Keratinocyte (primary cell): Measurements from ENCODE around the gene NPAS3. TPM values are rescaled to one million over a fixed set of nuclear protein-coding genes. Genes with fewer than 3 reads are reported as not detected.

Experiments used
- DNase-seq: peaks from one replicate; pipeline ENCODE4 v3.0.0-alpha.2; 2011; ENCODE audit warnings: low read depth, missing footprints, low spot score
- FAIRE-seq: peaks from 2 replicates; lab custom pipeline; 2011; peaks lifted over from hg19 to GRCh38; lab: Jason Lieb, UNC
- H2AFZ ChIP-seq: 2 replicates; pipeline ENCODE4 v1.6.0; 2012; ENCODE audit warnings: low read length, control low read depth, inconsistent platforms; ENCODE audit not compliant: control insufficient read depth
- H3K27ac ChIP-seq: 2 replicates; pipeline ENCODE4 v1.5.1; 2011; ENCODE audit warnings: low read length; ENCODE audit not compliant: control insufficient read depth, insufficient read depth
- H3K27me3 ChIP-seq: 3 replicates; pipeline ENCODE4 v1.6.0; 2011; ENCODE audit warnings: low read length; ENCODE audit not compliant: control insufficient read depth, insufficient read depth; ENCODE audit errors: extremely low read depth
- H3K36me3 ChIP-seq, 2 experiments: 2 replicates in 1 of 2; 3 replicates in 1 of 2; pipeline ENCODE4 v1.5.1; 2011; ENCODE audit warnings: low read length in 2 of 2, mild to moderate bottlenecking in 1 of 2; ENCODE audit not compliant: control insufficient read depth in 2 of 2, insufficient read depth in 2 of 2; ENCODE audit errors: extremely low read depth in 1 of 2
- H3K4me1 ChIP-seq: 3 replicates; pipeline ENCODE4 v1.5.1; 2011; ENCODE audit warnings: low read length; ENCODE audit not compliant: control insufficient read depth, insufficient read depth; ENCODE audit errors: extremely low read depth
- H3K4me2 ChIP-seq: 3 replicates; pipeline ENCODE4 v1.6.0; 2011; ENCODE audit warnings: low read depth, low read length; ENCODE audit not compliant: control insufficient read depth, insufficient read depth; ENCODE audit errors: extremely low read depth
- H3K4me3 ChIP-seq, 3 experiments: fragments of 200-600 bp in 1 of 3; sonication (generic) in 1 of 3; 2 replicates in 2 of 3; 3 replicates in 1 of 3; pipeline ENCODE4 v1.5.1; 2011 to 2016; ENCODE audit warnings: low read length in 3 of 3, mild to moderate bottlenecking in 3 of 3, control low read depth in 2 of 3, inconsistent platforms in 1 of 3, low read depth in 1 of 3, mixed read lengths in 1 of 3, mixed run types in 1 of 3, moderate library complexity in 1 of 3; ENCODE audit not compliant: control insufficient read depth in 2 of 3, insufficient read depth in 2 of 3; ENCODE audit errors: extremely low read depth in 1 of 3
- H3K79me2 ChIP-seq: 2 replicates; pipeline ENCODE4 v1.6.0; 2012; ENCODE audit warnings: low read length; ENCODE audit not compliant: control insufficient read depth, insufficient read depth
- H3K9ac ChIP-seq: 3 replicates; pipeline ENCODE4 v1.6.0; 2011; ENCODE audit warnings: low read length; ENCODE audit not compliant: control insufficient read depth, insufficient read depth; ENCODE audit errors: extremely low read depth
- H3K9me1 ChIP-seq: 3 replicates; pipeline ENCODE4 v1.6.0; 2011; ENCODE audit warnings: low read length; ENCODE audit not compliant: control insufficient read depth, insufficient read depth; ENCODE audit errors: extremely low read depth
- H3K9me3 ChIP-seq: 2 replicates; pipeline ENCODE4 v1.5.1; 2012; ENCODE audit warnings: low read depth, low read length; ENCODE audit not compliant: control insufficient read depth
- H4K20me1 ChIP-seq: 3 replicates; pipeline ENCODE4 v1.6.0; 2011; ENCODE audit warnings: low read length; ENCODE audit not compliant: control insufficient read depth, insufficient read depth; ENCODE audit errors: extremely low read depth
- EZH2 ChIP-seq: IDR thresholded peaks from one replicate; pipeline ENCODE4 v1.6.1; 2012; ENCODE audit warnings: inconsistent platforms, mild to moderate bottlenecking, low read length, moderate library complexity
- dilution Hi-C: fragments of 300-500 bp; cut with MboI; formaldehyde crosslinking; loops from one replicate; pipeline ENCODE4 v1.7.0; 2020; ENCODE audit warnings: low sequenced_read_pairs; ENCODE audit not compliant: extremely low pct_ligation_motif_present
- polyA plus RNA-seq, 5 experiments: library from polyadenylated mRNA; depleted of rRNA in 3 of 5; stranded (reverse) in 3 of 5; stranded (forward) in 1 of 5; unstranded in 1 of 5; fragments of >200 nt; gene quantifications; 1 replicate in 1 of 5; 2 replicates in 3 of 5; 3 replicates in 1 of 5; pipeline versions ENCODE4 v1.2.1 to v1.2.3, GENCODE V29; 2011 to 2012; ENCODE audit warnings: missing spikeins in 2 of 5, low read depth in 1 of 5, low replicate concordance in 1 of 5
- TF ChIP-seq, protein P1 (sequence below), 3 experiments: IDR thresholded peaks in 1 of 3; conservative IDR thresholded peaks in 1 of 3; optimal IDR thresholded peaks in 1 of 3; 2 replicates in 2 of 3; 3 replicates in 1 of 3; pipeline versions ENCODE3 to v1.5.1; 2011; ENCODE audit warnings: low read length in 3 of 3, mild to moderate bottlenecking in 3 of 3, moderate library complexity in 2 of 3, control low read depth in 1 of 3, inconsistent platforms in 1 of 3; ENCODE audit not compliant: insufficient read depth in 2 of 3; ENCODE audit errors: extremely low read depth in 1 of 3

The NPAS3 gene
- polyA plus RNA-seq, 1 donor (not counting 4 experiments of a cell fraction or from before 2014, with no cell fraction given), result 0.07 TPM

DNA sequence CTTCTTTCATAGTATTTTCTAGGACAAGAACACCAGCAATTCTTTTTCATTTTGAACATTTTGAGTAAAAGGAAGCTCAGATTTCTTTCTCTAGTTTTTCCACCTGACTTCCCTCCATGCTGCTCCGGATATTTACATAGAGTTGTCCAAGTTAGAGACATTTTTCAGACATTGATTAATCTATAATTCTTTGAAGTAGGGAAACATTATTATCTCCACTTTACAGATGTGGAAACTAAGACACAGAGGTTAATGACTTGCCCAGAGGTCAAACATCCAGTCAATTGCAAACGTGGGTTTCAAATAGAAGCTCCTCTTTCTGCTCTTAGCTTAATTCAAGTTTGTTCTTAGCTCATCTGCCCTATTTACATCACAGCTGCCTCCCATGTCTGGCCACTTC, 873.9 kb downstream of the NPAS3 start:
- Histone ChIP-seq H3K4me3 (no peak overlapping the region), H4K20me1 (no peaks in the 10 kb centered on the region), H3K79me2 (no peaks in the 10 kb centered on the region), H3K9ac (no peak overlapping the region), H3K36me3 (no peaks in the 10 kb centered on the region), H3K4me2 (no peak overlapping the region), H3K27me3 (no peaks in the 10 kb centered on the region), H2AFZ (no peak overlapping the region), H3K4me1 (no peaks in the 10 kb centered on the region), H3K27ac (no peak overlapping the region), H3K9me1 (no peaks in the 10 kb centered on the region), H3K9me3 (no peaks in the 10 kb centered on the region)
- TF ChIP-seq, protein P1, sequence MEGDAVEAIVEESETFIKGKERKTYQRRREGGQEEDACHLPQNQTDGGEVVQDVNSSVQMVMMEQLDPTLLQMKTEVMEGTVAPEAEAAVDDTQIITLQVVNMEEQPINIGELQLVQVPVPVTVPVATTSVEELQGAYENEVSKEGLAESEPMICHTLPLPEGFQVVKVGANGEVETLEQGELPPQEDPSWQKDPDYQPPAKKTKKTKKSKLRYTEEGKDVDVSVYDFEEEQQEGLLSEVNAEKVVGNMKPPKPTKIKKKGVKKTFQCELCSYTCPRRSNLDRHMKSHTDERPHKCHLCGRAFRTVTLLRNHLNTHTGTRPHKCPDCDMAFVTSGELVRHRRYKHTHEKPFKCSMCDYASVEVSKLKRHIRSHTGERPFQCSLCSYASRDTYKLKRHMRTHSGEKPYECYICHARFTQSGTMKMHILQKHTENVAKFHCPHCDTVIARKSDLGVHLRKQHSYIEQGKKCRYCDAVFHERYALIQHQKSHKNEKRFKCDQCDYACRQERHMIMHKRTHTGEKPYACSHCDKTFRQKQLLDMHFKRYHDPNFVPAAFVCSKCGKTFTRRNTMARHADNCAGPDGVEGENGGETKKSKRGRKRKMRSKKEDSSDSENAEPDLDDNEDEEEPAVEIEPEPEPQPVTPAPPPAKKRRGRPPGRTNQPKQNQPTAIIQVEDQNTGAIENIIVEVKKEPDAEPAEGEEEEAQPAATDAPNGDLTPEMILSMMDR (optimal IDR thresholded peaks at IDR 0.05 in 1 of 3, IDR thresholded peaks at IDR 0.05 in 1 of 3, conservative IDR thresholded peaks at IDR 0.05 in 1 of 3; ENCODE audit: extremely low read depth in 1 of 3, insufficient read depth in 2 of 3, low read length in 3 of 3), result no peak
- TF ChIP-seq EZH2, result no peak
- dilution Hi-C loops, result no loop called here
- DNase-seq (no peak), FAIRE-seq (no peak)

DNA sequence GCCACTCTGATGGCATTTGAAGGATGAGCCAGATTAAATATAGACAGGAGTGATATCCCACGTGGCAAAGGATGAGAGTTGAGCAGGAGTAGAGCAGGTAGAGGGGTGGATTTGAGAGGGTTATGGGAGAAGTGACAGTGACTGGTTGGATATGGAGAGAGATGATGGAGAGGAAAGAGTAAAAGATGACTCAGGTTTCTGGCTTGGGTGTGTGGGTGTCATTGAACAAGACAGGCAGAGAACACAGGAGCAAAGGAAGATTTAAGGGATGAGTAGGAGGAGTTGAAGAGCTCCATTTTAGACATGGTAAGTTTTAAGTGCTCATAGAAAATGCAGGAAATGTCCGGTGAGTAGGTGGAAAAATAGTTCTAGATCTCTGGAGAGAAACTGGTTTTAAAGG, 875.3 kb downstream of the NPAS3 start:
- Histone ChIP-seq H2AFZ (no peak overlapping the region), H3K4me1 (no peaks in the 10 kb centered on the region), H3K4me3 (no peak overlapping the region), H3K4me2 (no peak overlapping the region), H3K9me3 (no peaks in the 10 kb centered on the region), H4K20me1 (no peaks in the 10 kb centered on the region), H3K27ac (no peak overlapping the region), H3K9me1 (no peaks in the 10 kb centered on the region), H3K36me3 (no peaks in the 10 kb centered on the region), H3K27me3 (no peaks in the 10 kb centered on the region), H3K79me2 (no peaks in the 10 kb centered on the region), H3K9ac (no peak overlapping the region)
- TF ChIP-seq, protein P1 (optimal IDR thresholded peaks at IDR 0.05 in 1 of 3, IDR thresholded peaks at IDR 0.05 in 1 of 3, conservative IDR thresholded peaks at IDR 0.05 in 1 of 3; ENCODE audit: extremely low read depth in 1 of 3, insufficient read depth in 2 of 3, low read length in 3 of 3), result no peak
- no peak for TF ChIP-seq EZH2
- FAIRE-seq, result peak; percentile 39
- DNase-seq, result no peak
- dilution Hi-C loops, result no loop called here
